ENCODE measurements around the gene ABCG4.
"Not testable (repeated sequence)": the region's sequence is repeated elsewhere in the genome, so short reads cannot be mapped to it uniquely, and the experiment has no call there.

The ABCG4 gene

GRCh38 chr11:119175493-119176077 lies 26.7 kb downstream of the ABCG4 start:
- no peak for TF ChIP-seq ZNF274 (IDR thresholded peaks at IDR 0.05; ENCODE audit: low read depth, low read length)
- no peak overlapping the region for H3K4me3 ChIP-seq (ENCODE audit: low read length)

- no peak overlapping the region for H3K4me3 ChIP-seq (ENCODE audit: low read length)
- TF ChIP-seq ZNF274 (IDR thresholded peaks at IDR 0.05; ENCODE audit: low read depth, low read length), result no peak
These were observed 29.4 kb downstream of the ABCG4 start for GRCh38 chr11:119178166-119178680.

- no peak for TF ChIP-seq ZNF274 (IDR thresholded peaks at IDR 0.05; ENCODE audit: low read depth, low read length)
- H3K4me3 ChIP-seq (ENCODE audit: low read length), result no peak overlapping the region
These were observed 30.5 kb downstream of the ABCG4 start for GRCh38 chr11:119179342-119179741.

GRCh38 chr11:119179983-119180382 lies 31.1 kb downstream of the ABCG4 start:
- no peak for TF ChIP-seq ZNF274 (IDR thresholded peaks at IDR 0.05; ENCODE audit: low read depth, low read length)
- no peak overlapping the region for H3K4me3 ChIP-seq (ENCODE audit: low read length)

GRCh38 chr11:119180729-119181676 lies 32.2 kb downstream of the ABCG4 start:
- no peak for TF ChIP-seq ZNF274 (IDR thresholded peaks at IDR 0.05; ENCODE audit: low read depth, low read length)
- H3K4me3 ChIP-seq (ENCODE audit: low read length), result no peak overlapping the region

- no peak overlapping the region for H3K4me3 ChIP-seq (ENCODE audit: low read length)
- no peak for TF ChIP-seq ZNF274 (IDR thresholded peaks at IDR 0.05; ENCODE audit: low read depth, low read length)
These were observed 33.0 kb downstream of the ABCG4 start for GRCh38 chr11:119181677-119182412.

- not testable (repeated sequence) for H3K4me3 ChIP-seq (ENCODE audit: low read length)
These were observed 35.5 kb downstream of the ABCG4 start for GRCh38 chr11:119184399-119184798.

- no peak for TF ChIP-seq ZNF274 (IDR thresholded peaks at IDR 0.05; ENCODE audit: low read depth, low read length)
- no peak overlapping the region for H3K4me3 ChIP-seq (ENCODE audit: low read length)
These were observed 37.3 kb downstream of the ABCG4 start for GRCh38 chr11:119185981-119186634.

GRCh38 chr11:119187123-119187892 lies 38.5 kb downstream of the ABCG4 start:
- no peak for TF ChIP-seq ZNF274 (IDR thresholded peaks at IDR 0.05; ENCODE audit: low read depth, low read length)
- no peak overlapping the region for H3K4me3 ChIP-seq (ENCODE audit: low read length)

- H3K4me3 ChIP-seq (ENCODE audit: low read length), result no peak overlapping the region
- no peak for TF ChIP-seq ZNF274 (IDR thresholded peaks at IDR 0.05; ENCODE audit: low read depth, low read length)
These were observed 39.2 kb downstream of the ABCG4 start for GRCh38 chr11:119188067-119188466.

GRCh38 chr11:119188887-119189286 lies 40.0 kb downstream of the ABCG4 start:
- no peak for TF ChIP-seq ZNF274 (IDR thresholded peaks at IDR 0.05; ENCODE audit: low read depth, low read length)
- H3K4me3 ChIP-seq (ENCODE audit: low read length), result no peak overlapping the region

- TF ChIP-seq ZNF274 (IDR thresholded peaks at IDR 0.05; ENCODE audit: low read depth, low read length), result no peak
- H3K4me3 ChIP-seq (ENCODE audit: low read length), result no peak overlapping the region
These were observed 40.5 kb downstream of the ABCG4 start for GRCh38 chr11:119189393-119189792.

GRCh38 chr11:119190531-119190930 lies 41.7 kb downstream of the ABCG4 start:
- no peak overlapping the region for H3K4me3 ChIP-seq (ENCODE audit: low read length)
- no peak for TF ChIP-seq ZNF274 (IDR thresholded peaks at IDR 0.05; ENCODE audit: low read depth, low read length)

- H3K4me3 ChIP-seq (ENCODE audit: low read length), result not testable (repeated sequence)
These were observed 42.4 kb downstream of the ABCG4 start for GRCh38 chr11:119191265-119191664.
